KMS-11 (cell line): ENCODE data around the gene VAV3.

Experiments used
- H2AFZ ChIP-seq: fragments of 200-600 bp; sonication (generic); 2 replicates; pipeline ENCODE4 v1.6.1; 2016; ENCODE audit warnings: antibody characterized with exemption, mixed run types, low read depth
- H3K27ac ChIP-seq: fragments of 200-600 bp; sonication (generic); 2 replicates; pipeline ENCODE4 v1.6.1; 2016; ENCODE audit warnings: mild to moderate bottlenecking, mixed run types
- H3K27me3 ChIP-seq: fragments of 200-600 bp; sonication (generic); 2 replicates; pipeline ENCODE4 v1.6.1; 2017; ENCODE audit warnings: mild to moderate bottlenecking, low read depth, mixed run types, moderate library complexity; ENCODE audit not compliant: insufficient read depth
- H3K36me3 ChIP-seq: fragments of 200-600 bp; sonication (generic); 2 replicates; pipeline ENCODE4 v1.6.1; 2017; ENCODE audit warnings: mild to moderate bottlenecking, mixed run types; ENCODE audit not compliant: insufficient read depth
- H3K4me1 ChIP-seq: fragments of 200-600 bp; sonication (generic); 2 replicates; pipeline ENCODE4 v1.6.1; 2016; ENCODE audit warnings: mild to moderate bottlenecking, low read depth, mixed run types; ENCODE audit not compliant: poor library complexity, severe bottlenecking
- H3K4me2 ChIP-seq: fragments of 200-600 bp; sonication (generic); 2 replicates; pipeline ENCODE4 v1.7.0; 2016; ENCODE audit warnings: mild to moderate bottlenecking, mixed run types
- H3K4me3 ChIP-seq: fragments of 200-600 bp; sonication (generic); IDR thresholded peaks from 2 replicates; pipeline ENCODE4 v1.6.1; 2017; ENCODE audit warnings: low read depth, low read length, mixed read lengths; ENCODE audit not compliant: insufficient read depth
- H3K79me2 ChIP-seq: fragments of 200-600 bp; sonication (generic); 2 replicates; pipeline ENCODE4 v1.6.1; 2016; ENCODE audit warnings: low read depth, mixed run types; ENCODE audit not compliant: insufficient read depth
- H3K9ac ChIP-seq: fragments of 200-600 bp; sonication (generic); 2 replicates; pipeline ENCODE4 v1.6.1; 2016; ENCODE audit warnings: mild to moderate bottlenecking, mixed run types
- H4K20me1 ChIP-seq: fragments of 200-600 bp; sonication (generic); 2 replicates; pipeline ENCODE4 v1.6.1; 2016; ENCODE audit warnings: mild to moderate bottlenecking, mixed run types; ENCODE audit not compliant: insufficient read depth
- CTCF ChIP-seq: fragments of 200-600 bp; sonication (generic); conservative IDR thresholded peaks from 2 replicates; pipeline ENCODE4 v1.6.1; 2017; ENCODE audit warnings: low read depth, mild to moderate bottlenecking, antibody characterized with exemption, low read length, moderate library complexity, mixed read lengths

VAV3 gene

GRCh38 chr1:107941123-107941522, 23.9 kb downstream of the VAV3 start:
- no peak overlapping the region for H3K27ac ChIP-seq
- TF ChIP-seq CTCF = no peak
- no peak overlapping the region for H3K4me3 ChIP-seq
- H3K36me3 ChIP-seq = no peaks in the 10 kb centered on the region
- H2AFZ ChIP-seq = no peak overlapping the region
- H3K79me2 ChIP-seq = no peaks in the 10 kb centered on the region
- H3K4me2 ChIP-seq = no peak overlapping the region
- H3K4me1 ChIP-seq = peaks cover 22% of the 10 kb centered on the region
- no peaks in the 10 kb centered on the region for H4K20me1 ChIP-seq
- H3K27me3 ChIP-seq = no peaks in the 10 kb centered on the region
- no peak overlapping the region for H3K9ac ChIP-seq

- no peaks in the 10 kb centered on the region for H3K36me3 ChIP-seq
- H4K20me1 ChIP-seq = no peaks in the 10 kb centered on the region
- H3K4me1 ChIP-seq = peaks cover 26% of the 10 kb centered on the region
- H3K27ac ChIP-seq = no peak overlapping the region
- H2AFZ ChIP-seq = no peak overlapping the region
- no peak overlapping the region for H3K4me3 ChIP-seq
- no peak overlapping the region for H3K9ac ChIP-seq
- H3K27me3 ChIP-seq = no peaks in the 10 kb centered on the region
- no peak for TF ChIP-seq CTCF
- H3K4me2 ChIP-seq = no peak overlapping the region
- H3K79me2 ChIP-seq = no peaks in the 10 kb centered on the region
Measured at GRCh38 chr1:107940701-107941100, 24.3 kb downstream of the VAV3 start.

- H3K27me3 ChIP-seq = no peaks in the 10 kb centered on the region
- no peak overlapping the region for H2AFZ ChIP-seq
- no peaks in the 10 kb centered on the region for H3K79me2 ChIP-seq
- H4K20me1 ChIP-seq = no peaks in the 10 kb centered on the region
- TF ChIP-seq CTCF = no peak
- H3K36me3 ChIP-seq = no peaks in the 10 kb centered on the region
- peaks cover 32% of the 10 kb centered on the region for H3K4me1 ChIP-seq
- no peak overlapping the region for H3K4me2 ChIP-seq
- no peak overlapping the region for H3K9ac ChIP-seq
- no peak overlapping the region for H3K27ac ChIP-seq
- no peak overlapping the region for H3K4me3 ChIP-seq
Measured at GRCh38 chr1:107940017-107940577, 24.9 kb downstream of the VAV3 start.

GRCh38 chr1:107939256-107939655, 25.7 kb downstream of the VAV3 start:
- Histone ChIP-seq H3K79me2 (no peaks in the 10 kb centered on the region), H4K20me1 (no peaks in the 10 kb centered on the region), H3K4me2 (no peak overlapping the region), H3K9ac (no peak overlapping the region), H3K27ac (no peak overlapping the region), H3K36me3 (no peaks in the 10 kb centered on the region), H2AFZ (no peak overlapping the region), H3K27me3 (no peaks in the 10 kb centered on the region), H3K4me3 (no peak overlapping the region), H3K4me1 (peaks cover 41% of the 10 kb centered on the region)
- TF ChIP-seq CTCF = no peak
